ENCODE measurements around the gene SIRPB2.
"Not testable (repeated sequence)": the region's sequence is repeated elsewhere in the genome, so short reads cannot be mapped to it uniquely, and the experiment has no call there.

SIRPB2 gene

GRCh38 chr20:1499528-1500420 lies 8.6 kb upstream of the SIRPB2 start:
- no peak for DNase-seq (ENCODE audit: low read depth)

DNA sequence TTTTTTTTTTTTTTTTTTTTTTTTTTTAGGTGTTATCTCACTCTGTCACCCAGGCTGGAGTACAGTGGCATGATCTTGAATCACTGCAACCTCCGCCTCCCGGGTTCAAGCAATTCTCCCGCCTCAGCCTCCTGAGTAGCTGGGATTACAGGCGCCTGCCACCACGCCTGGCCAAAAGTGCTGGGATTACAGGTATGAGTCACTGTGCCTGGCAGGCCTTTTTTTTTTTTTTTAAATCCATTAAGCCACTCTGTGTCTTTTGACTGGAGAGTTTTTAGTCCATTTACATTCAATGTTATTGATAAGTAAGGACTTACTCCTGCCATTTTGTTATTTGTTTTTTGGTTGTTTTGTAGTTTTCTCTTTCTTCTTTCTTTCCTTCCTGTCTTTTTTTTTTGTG lies 6.2 kb upstream of the SIRPB2 start:
- not testable (repeated sequence) for DNase-seq (ENCODE audit: low read depth)

DNA sequence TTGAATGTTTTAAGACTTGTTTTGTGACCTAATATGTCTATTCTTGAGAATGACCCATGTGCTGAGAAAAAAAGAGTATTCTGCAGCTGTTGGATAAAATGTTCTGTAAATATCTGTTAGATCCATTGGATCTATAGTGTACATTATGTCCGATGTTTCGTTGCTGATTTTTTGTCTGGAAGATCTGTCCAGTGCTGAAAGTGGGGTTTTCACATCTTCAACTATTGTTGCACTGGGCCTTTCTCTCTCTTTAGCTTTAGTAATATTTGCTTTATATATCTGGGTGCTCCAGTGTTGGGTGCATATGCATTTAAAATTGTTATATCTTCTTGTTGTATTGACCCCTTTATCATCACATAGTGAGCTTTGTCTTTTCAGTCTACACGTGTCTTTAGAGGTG lies 5.7 kb upstream of the SIRPB2 start:
- no peak for DNase-seq (ENCODE audit: low read depth)

DNA sequence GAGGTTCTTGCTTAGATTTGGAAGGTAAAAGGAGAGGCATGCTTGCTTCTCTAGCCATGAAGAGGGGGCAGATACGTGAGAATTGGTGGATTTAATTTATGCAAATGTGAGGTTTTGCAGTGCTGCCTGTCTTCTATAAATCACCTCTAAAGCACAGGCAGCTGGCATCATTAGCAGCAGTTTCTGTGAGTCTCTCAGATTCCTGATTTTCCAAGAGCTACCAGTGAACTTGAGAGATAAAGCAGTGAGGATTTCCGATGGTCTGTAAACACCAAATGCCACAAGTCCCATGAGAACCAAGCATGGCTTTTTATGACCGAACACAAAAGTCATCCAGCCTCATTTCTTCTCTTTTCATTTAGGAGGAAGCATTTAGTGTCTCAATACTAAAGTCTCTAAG lies 3.2 kb upstream of the SIRPB2 start:
- DNase-seq (ENCODE audit: low read depth), result no peak

DNA sequence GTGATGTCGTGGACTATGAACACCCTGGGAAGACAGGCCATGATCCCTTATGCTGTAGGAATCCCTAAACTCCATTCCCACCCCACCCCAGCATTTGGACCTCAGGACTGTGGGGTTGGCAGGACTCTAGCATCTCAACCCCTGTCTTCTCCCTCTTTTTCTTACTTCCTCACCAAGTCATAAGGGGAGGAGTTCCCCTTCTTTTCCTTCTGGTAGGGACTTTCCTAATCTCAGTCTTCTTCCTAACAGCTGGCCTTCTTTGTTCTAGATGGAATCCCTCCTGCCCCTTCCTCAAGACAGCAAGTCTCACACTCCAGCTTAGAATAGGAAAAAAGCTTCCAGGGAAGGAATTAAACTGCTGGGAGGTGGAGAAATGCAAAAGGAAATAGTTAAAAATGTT lies 2.3 kb upstream of the SIRPB2 start:
- no peak for DNase-seq (ENCODE audit: low read depth)

DNA sequence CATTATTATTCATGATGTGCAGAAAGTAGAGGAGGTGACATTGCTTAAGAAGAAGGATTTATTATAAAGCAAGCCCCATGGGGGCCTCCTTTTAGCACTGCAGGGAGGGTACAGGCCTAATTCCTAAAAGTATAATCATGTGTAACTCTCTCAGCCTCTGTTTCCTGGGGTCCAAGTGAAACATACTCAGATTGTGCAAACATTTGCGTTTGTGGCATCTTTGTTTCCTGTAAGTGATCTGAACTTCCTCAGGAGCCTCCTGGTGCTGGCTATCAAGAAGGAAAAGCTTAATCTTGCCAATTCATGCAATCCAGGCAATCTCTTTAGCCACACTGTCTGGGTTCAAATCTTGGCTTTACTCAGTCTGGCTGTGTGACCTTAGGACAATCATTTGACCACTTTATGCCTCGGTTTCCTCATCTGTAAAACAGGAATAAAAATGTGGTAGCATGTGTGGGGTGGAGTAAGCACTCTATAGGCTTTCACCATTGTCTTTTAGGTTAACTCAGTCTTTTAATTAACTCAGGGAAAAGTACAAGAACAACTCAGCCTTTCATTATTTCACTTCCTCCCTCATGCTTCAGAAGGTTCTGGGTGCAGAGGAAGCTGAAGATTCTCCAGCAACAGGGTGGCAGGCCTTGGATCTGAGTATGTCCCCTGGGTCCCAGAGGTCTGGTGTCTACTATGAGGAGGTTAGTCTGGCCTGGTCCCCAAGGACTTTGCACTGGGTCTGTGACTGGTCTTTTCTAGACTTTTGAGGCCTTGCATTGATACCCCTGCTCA lies 831 bp upstream of the SIRPB2 start:
- DNase-seq (ENCODE audit: low read depth), result no peak

DNA sequence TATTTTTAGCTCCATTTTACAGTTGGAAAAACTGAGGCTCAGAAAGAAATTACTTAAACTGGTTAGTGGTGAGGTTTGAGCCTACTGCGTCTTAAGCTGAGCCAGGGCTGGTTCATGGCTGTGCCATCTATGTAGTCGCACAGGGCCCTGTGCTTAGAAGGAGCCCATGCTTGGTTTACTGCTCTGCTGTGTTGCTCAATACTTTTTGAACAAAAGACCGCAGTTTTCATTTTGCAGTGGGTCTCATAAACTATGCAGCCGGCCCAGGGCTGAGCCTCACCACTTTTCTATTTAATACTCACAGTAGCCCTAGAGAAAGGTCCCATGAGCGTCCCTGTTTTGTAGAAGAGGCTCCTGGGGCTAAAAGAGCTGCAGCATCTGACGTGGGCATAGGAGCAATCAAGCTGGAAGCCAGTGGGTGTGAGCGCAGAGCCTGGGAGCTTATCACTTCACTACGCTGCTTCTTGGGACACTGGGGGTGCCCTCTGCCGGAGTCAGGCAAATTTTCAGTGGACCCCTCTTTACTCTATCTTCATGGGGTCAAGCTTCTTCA lies 501 bp downstream of the SIRPB2 start:
- DNase-seq (ENCODE audit: low read depth), result no peak

DNA sequence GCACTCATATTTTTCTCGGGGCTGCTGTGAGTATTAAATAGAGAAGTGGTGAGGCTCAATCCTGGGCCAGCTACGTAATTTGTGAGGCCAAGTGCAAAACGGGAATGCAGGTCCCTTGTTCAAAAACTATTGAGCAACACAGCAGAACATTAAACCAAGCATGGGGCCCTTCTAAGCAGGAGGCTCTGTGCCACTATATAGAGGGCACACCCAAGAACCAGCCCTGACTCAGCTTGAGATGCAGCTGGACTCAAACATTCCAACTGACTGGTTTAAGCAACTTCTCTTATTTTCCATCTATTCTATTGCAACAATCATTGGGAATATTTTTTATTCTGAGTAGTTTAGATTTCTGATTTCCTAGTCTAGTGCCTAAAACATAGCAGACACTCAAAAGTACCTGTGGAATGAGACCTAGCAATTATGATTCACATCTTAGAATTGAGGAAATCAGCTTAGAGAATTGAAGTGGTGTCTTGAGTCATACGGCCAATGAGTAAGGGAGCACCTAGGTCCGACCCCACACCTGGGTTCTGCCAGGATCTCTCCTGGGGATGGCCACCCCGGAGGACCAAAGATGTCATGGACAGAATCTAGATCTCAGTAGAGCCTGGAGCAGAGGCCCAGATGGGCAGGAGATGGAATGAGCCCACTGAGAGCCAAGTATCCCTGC lies 1.3 kb downstream of the SIRPB2 start:
- no peak for DNase-seq (ENCODE audit: low read depth)

DNA sequence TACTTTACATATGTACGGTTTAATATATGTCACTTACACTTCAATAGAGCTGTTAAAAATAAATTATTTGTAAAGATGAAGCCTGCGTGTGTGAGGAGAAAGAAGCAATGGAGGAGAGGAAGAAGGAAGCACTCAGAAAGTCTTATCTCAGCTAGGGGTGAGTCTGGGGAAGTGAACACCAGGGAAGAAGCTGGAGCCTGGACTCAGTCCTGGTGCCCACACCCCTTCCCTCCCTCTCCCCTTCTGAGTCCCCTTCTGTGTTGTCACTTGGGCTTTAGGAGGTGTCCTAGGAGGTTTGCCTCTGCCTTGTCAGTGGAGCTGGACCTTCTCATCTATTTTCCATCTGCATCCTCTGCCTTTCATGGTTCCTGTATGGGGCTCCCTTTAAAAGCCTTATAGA lies 1.9 kb downstream of the SIRPB2 start:
- no peak for DNase-seq (ENCODE audit: low read depth)

- DNase-seq (ENCODE audit: low read depth), result no peak
These were observed 4.7 kb downstream of the SIRPB2 start for GRCh38 chr20:1486566-1486965.

- DNase-seq (ENCODE audit: low read depth), result no peak
These were observed 6.6 kb downstream of the SIRPB2 start for GRCh38 chr20:1484438-1485116.

DNA sequence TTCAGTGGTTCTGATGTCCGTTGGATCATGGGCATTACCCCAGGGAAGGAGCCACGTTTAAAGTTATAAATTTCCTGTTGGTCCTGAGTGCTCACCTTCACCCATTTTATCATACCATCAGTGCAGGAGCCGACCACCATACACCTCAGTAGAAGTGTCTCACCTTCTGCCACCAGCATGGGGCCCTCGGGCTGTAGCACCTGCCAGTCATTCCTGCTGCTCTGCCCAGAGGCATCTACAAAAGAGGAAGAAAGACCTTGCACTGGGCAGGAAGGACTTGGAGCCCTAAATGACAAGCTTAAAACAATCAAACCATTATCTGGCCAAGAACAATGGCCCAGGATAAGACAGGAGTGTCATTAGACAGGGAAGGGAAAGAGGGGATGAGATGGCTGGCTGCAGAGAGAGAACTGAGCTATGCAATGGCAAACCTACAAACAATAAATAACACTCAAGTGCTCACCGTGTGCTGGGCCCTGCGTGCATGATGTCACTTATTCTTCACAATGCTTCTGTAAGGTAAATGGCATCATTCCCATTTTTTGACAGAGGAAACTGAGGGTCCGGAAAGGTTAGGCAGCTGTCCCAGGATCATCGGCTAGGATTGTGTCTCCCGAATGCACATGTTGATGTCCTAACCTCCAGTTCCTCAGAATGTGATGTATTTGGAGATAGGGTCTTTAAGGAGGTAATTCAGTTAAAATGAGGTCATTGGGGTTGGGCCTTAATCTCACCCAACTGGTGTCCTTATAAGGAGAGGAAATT lies 11.2 kb downstream of the SIRPB2 start:
- no peak for DNase-seq (ENCODE audit: low read depth)

- no peak for DNase-seq (ENCODE audit: low read depth)
These were observed 12.7 kb downstream of the SIRPB2 start for GRCh38 chr20:1478566-1478965.

GRCh38 chr20:1477896-1478490 lies 13.2 kb downstream of the SIRPB2 start:
- no peak for DNase-seq (ENCODE audit: low read depth)

- DNase-seq (ENCODE audit: low read depth), result no peak
These were observed 16.2 kb downstream of the SIRPB2 start for GRCh38 chr20:1474817-1475603.

DNA sequence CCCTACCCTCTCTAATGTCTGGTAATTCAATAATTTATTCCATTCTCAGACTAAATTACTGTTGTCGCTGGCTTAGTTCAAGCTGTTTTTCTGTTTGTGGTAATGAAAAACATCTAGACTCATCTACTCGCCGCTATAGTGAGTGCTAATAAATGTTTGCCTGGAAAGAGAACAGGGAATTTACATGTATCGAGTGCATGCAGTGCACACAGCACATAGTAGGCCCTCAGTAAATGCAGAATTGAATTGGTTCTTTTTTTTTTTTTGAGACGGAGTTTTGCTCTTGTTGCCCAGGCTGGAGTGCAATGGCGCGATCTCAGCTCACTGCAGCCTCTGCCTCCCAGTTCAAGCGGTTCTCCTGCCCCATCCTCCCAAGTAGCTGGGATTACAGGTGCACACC lies 16.9 kb downstream of the SIRPB2 start:
- DNase-seq (ENCODE audit: low read depth), result no peak

GRCh38 chr20:1473246-1474220 lies 17.7 kb downstream of the SIRPB2 start:
- DNase-seq (ENCODE audit: low read depth), result no peak

GRCh38 chr20:1472556-1473245 lies 18.5 kb downstream of the SIRPB2 start:
- DNase-seq (ENCODE audit: low read depth), result no peak
